ENCODE measurements around the gene APOD. TPM values are rescaled to one million over a fixed set of nuclear protein-coding genes. Genes with fewer than 3 reads are reported as not detected.
"Not testable (repeated sequence)": the region's sequence is repeated elsewhere in the genome, so short reads cannot be mapped to it uniquely, and the experiment has no call there.

Gene APOD
- total RNA-seq (11.7 TPM), polyA plus RNA-seq (395 TPM)

DNA sequence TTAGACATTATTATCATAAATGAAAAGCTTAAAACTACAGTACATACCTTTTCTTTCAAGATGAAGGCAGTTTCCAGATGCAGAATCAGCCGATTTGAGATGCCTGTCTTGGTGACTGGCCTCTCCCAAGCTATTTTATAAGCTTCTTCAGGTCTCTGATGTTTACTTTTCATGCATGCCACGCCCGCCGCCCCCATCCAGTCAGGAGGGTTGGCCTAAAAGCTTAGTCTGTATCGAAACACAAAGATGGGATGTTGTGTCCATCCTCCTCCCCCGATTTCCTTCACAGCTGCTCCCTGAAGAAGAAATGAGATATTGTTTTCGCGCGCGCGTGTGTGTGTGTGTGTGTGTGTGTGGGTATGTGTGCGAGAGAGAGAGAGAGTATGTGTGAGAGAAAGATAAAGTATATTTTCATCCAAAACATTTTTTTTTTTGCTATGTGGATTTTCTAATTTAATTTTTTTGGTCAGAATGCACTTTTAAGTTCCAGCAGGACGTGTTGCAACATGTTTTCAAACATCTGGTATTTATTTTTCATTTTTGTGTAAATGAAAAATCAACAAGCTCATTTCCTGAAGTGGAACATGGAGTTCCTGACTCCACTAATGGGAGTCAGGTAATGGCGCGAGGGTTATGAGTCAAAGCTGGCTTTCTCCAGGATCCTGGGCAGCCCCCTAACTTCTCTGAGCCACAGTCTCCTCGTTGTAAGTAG lies at the start of gene APOD:
Gene APOD (minus strand): TSS at position 110 of the 712 bp plus-strand sequence. CDS start 4,479 bp downstream, outside the sequence.
- WGBS = 28% methylated on average over 16 of the region's 16 CpGs
- Histone ChIP-seq H3K4me3 (ENCODE audit: low read depth, low read length) (no peak within 1 kb of the TSS), H3K4me1 (ENCODE audit: insufficient read depth) (no peaks in the 10 kb centered on the region), H3K27ac (ENCODE audit: low read depth) (no peak within 1 kb of the TSS), H3K36me3 (ENCODE audit: insufficient read depth) (no peaks in the 10 kb centered on the region)
- peak; percentile 57 for DNase-seq (ENCODE audit: extremely low spot score)

DNA sequence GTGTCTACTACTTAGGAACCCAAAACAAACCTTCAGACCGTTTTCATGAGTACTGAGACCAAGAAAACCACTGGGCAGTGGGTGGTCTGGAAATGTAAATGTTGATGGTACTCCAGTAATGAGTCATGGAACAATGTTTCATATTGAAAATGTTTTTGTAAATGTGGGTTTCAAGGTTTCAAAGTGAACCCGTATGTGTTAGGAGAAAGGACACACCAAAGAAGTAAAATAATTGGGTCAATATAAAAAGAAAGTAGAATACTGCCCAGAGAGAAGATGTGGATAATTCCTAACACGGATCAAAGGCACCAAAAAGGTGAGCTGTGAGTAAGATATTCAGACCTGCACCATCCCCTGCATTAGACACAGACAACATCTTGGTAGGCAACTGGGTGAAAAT lies 49.6 kb upstream of the APOD start:
- H3K27ac ChIP-seq (ENCODE audit: low read depth); H3K4me3 ChIP-seq (ENCODE audit: low read depth, low read length); DNase-seq (ENCODE audit: extremely low spot score); H3K36me3 ChIP-seq (ENCODE audit: insufficient read depth); H3K4me1 ChIP-seq (ENCODE audit: insufficient read depth): not testable (repeated sequence)
- WGBS = 84% methylated on average over 2 of the region's 3 CpGs

DNA sequence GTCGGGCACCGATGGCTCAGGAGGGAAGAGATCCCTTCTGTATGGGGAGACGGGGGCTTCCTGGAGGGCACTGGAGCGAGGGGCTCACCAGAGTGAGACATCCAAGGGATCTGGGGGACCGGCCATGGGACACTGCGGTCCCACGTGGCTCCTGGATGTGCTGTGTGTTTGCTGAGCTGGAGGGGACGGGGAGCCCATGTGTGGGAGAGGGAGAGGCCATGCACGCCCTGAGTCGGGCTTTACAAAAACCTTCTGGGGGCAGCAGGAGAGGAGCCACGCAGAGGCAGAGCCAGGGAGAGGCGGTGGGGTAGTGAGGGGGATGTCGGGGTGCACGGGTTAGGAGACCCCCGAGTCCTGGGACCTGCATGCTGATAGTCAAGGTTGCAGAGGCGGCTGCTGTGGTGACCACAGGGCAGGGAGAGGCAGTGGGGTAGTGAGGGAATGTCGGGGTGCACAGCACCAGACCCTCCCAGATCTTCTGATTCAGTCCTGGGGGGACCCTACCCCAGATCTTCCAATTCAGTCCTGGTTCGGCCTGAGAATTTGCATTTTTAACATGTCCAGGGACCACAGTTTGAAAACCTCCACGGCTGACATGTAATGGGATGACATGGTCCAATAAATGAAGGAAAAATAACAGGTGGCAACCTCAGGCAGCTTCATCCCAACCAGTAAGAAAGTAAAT lies 48.9 kb upstream of the APOD start:
- not testable (repeated sequence) for DNase-seq (ENCODE audit: extremely low spot score); H3K4me3 ChIP-seq (ENCODE audit: low read depth, low read length); H3K4me1 ChIP-seq (ENCODE audit: insufficient read depth); H3K27ac ChIP-seq (ENCODE audit: low read depth); H3K36me3 ChIP-seq (ENCODE audit: insufficient read depth)
- 88% methylated on average over 17 of the region's 19 CpGs for WGBS

DNA sequence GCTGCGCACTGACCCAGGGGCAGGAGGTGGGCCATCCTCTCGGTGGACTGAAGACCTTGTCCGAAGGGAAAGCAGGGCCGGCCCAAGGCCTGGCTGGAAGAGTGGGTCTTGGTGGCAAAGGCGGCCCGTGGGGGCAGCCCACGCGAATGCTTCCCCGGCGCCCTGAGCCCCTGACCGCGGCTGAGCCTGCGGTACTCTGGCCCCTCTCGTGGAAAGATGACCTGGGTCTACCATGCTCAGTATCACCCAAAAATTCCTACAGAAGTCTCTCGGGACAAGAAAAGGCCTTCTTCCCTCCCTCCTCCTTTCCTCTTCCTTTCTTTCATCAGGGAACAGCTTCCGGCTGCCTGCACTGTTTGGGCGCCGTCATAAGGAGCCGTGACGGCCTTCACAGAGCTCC lies 48.3 kb upstream of the APOD start:
- H3K4me3 ChIP-seq (ENCODE audit: low read depth, low read length); H3K4me1 ChIP-seq (ENCODE audit: insufficient read depth); DNase-seq (ENCODE audit: extremely low spot score); H3K27ac ChIP-seq (ENCODE audit: low read depth); H3K36me3 ChIP-seq (ENCODE audit: insufficient read depth): not testable (repeated sequence)
- WGBS = 92% methylated on average over 16 of the region's 20 CpGs

DNA sequence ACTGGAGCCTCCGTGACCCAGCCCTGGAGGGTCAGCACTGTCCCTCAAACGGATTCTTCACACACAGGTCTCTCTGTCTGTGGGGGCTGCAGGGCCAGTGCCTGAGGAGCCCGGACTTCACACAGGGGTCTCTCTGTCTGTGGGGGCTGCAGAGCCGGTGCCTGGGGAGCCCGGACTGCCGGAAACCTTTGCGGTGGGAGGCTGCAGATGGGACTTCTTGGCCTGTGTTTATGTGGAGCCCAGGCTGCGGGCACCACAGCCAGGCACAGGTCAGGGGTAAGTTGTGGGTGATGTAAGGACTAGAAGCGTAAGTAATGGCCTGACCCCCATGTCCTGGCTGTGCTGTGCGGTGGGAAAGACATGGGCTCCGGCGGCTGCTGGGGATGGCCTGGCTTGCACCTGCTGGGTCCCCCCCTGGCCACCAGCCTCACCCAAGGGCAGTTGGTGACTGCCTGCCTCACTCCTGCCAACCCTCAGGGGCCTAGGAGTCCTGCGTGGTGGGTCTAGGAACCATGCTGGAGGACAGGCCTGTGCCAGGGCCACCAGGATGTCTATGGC lies 47.3 kb upstream of the APOD start:
- WGBS = 91% methylated on average over 10 of the region's 13 CpGs
- not testable (repeated sequence) for H3K27ac ChIP-seq (ENCODE audit: low read depth); H3K36me3 ChIP-seq (ENCODE audit: insufficient read depth); DNase-seq (ENCODE audit: extremely low spot score); H3K4me1 ChIP-seq (ENCODE audit: insufficient read depth); H3K4me3 ChIP-seq (ENCODE audit: low read depth, low read length)

DNA sequence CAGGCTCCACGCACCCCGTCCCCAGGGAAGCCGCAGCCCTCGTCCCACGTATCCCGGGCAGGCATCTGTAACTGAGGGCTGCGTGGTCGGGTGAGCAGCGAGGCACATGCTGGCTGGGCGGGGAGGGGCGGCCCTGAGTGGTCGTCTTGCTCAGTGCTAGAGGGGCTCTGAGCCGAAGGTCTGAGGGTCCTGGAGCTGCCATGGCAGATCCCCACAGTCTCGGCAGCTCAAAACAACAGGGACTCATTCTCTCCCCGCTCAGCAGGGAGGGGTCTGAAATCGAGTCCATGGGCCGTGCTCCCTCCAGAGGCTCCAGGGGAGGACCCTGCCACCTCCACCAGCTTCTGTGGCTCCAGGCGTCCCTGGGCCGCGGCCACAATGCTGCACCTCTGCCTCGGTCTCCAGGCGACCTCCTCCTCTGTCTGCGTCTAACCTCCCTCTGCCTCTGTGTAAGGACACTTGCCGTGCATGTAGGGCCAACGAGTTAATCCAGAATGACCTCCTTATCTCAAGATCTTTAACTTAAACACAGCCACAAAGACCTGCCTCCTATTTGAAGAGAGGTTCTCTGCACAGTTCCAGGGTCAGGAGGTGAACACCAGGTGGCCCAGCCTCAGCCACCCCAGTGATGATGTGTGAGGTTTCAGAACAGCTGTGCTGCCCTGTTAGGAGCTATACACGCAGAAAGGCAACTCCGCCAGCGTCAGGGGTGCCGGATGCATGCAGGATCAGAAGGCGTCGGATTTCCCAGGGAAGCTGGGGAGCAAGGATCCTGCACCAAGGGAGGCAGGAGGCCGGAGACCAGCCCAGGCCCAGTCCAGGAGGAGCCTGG lies 46.6 kb upstream of the APOD start:
- not testable (repeated sequence) for H3K36me3 ChIP-seq (ENCODE audit: insufficient read depth); H3K4me1 ChIP-seq (ENCODE audit: insufficient read depth); H3K27ac ChIP-seq (ENCODE audit: low read depth); DNase-seq (ENCODE audit: extremely low spot score); H3K4me3 ChIP-seq (ENCODE audit: low read depth, low read length)
- 64% methylated on average over 19 of the region's 32 CpGs for WGBS

DNA sequence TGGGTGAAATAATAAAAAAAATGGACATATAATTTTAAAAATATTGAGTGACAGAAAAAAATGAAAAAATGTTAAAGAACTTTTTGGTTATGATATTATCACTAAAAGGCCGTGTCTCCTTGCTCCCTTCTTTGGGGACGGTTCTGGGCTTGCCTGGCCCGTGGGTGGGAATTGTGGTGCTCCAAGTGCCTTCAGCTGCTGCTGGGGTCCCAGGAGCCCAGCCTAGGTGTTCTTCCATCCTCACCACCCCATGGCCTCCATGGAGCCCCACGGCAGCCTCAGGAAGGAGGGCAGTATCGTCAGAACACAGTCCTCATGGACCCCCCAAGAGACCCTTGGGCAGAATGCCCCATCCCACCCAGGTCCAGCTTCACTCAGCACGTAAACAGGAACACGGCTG lies 45.9 kb upstream of the APOD start:
- not testable (repeated sequence) for H3K4me1 ChIP-seq (ENCODE audit: insufficient read depth); H3K27ac ChIP-seq (ENCODE audit: low read depth); DNase-seq (ENCODE audit: extremely low spot score); H3K36me3 ChIP-seq (ENCODE audit: insufficient read depth); H3K4me3 ChIP-seq (ENCODE audit: low read depth, low read length)
- WGBS = 88% methylated on average over 5 of the region's 7 CpGs

DNA sequence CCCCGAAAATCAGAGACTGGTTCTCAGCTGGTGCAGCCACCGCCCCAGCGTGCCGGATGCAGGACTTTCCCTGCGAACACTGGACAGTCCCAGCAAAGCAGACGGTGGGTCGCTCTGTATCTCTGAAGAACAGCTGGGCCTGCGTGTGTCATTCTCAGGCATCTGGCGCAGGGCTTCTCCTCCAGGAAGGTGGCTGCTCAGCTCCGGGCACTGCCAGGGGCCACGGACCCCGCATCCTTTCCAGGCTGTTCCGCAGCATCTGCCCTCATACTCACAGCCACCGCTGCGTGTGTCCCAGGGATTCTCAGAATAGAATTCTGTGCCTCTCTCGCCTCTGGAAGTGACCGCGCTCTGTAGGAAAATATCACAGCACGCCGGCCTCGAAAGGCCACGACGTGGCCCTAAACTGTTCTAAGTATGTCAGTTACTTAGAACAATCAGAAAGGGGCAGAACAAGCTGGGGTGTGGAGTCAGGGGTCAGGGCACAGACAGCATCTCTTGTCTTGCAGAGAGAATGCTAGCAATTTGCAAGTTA lies 44.7 kb upstream of the APOD start:
- not testable (repeated sequence) for H3K4me1 ChIP-seq (ENCODE audit: insufficient read depth); H3K4me3 ChIP-seq (ENCODE audit: low read depth, low read length); DNase-seq (ENCODE audit: extremely low spot score); H3K27ac ChIP-seq (ENCODE audit: low read depth); H3K36me3 ChIP-seq (ENCODE audit: insufficient read depth)
- WGBS = 87% methylated on average over 23 of the region's 23 CpGs

DNA sequence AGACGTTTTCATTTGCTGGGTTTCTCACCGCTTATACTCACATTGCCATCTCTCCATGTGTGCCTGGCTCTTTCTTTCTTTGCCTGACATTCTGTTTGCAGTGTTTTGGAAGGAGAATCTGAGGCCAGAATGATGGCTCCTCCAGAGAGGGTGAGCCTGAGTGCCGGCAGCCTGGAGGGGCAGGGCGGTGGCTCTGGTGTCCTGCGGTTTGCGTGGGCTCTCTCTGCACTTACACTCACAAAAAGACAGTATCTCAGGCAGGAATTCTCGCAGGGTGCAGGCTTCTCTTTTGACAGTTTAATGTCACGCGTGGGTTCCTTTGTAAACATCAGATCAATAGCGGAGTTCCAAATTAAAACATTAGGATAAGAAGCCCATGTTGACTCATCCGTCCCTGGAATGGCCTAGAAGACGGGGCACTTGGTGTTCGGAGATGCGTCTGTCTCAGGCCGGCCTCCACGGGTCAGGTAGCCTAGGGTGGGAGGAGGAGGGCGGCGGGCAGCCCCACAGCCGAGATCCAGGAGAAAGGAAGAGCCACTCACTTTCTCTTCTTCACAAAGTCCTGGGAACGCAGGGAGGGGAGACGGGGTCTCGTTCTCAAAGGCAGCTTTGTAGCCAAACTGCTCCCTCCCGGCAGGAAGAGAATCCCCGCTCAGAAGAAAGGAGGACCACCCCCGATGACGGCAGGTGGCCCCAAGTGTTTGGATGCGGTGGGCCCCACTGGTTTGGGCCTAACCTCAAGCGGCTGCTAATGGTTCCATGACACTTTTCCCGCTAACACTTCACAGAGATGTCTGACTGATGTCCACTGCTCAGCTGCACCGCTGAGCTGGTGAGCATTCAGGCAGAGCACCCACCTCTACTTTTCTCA lies 44.0 kb upstream of the APOD start:
- not testable (repeated sequence) for H3K36me3 ChIP-seq (ENCODE audit: insufficient read depth)
- WGBS = 56% methylated on average over 28 of the region's 30 CpGs

DNA sequence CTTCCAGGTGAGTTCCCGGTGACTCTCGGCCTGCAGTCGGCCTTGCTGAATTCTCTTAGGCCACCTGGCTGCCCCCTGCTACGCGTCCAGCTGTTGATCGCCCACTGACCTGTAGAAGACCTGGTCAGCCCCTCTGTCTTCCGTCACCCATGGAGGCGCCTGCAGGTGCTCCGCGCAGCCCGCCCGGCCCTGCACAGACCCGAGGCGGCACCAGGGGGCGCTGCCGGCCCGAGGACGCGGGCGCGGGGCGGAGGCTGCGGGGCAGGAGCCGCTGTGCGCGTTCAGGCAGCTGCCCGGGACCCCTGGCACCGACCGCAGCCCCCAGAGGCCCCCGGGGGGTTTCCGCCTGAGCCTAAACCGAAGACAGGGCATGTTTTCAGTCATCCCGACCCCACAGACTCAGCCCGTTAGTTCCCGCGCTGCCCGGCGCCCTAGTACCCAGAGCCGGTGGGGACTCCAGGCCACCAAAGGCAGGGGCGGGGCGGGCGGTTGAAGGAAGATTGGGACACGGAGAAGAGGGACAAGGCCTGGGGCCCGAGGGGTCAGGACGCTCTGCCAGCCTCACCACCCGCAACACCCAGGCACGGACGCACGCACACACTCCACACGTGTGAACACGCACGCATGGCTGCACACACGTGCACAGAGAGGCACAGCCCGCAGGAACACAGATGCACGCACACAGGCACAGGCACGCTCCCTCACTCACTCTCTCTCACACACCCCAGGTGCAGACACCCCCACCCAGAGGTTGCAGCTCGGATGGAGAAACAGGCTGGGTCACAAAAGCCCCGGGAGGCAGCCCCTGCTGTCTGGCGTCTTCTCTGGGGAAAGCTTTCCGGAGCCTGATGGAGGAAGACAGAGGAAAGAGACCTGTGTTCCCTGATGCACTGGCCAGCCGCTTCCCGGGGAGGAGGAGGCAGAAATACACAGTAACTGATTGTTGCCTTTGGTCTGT lies 41.1 kb upstream of the APOD start:
- not testable (repeated sequence) for DNase-seq (ENCODE audit: extremely low spot score); H3K27ac ChIP-seq (ENCODE audit: low read depth); H3K4me3 ChIP-seq (ENCODE audit: low read depth, low read length); H3K4me1 ChIP-seq (ENCODE audit: insufficient read depth); H3K36me3 ChIP-seq (ENCODE audit: insufficient read depth)
- 12% methylated on average over 8 of the region's 62 CpGs for WGBS

More for the DNA sequence above, 44.0 kb upstream of the APOD start:
- H3K4me1 ChIP-seq (ENCODE audit: insufficient read depth); H3K4me3 ChIP-seq (ENCODE audit: low read depth, low read length); DNase-seq (ENCODE audit: extremely low spot score); H3K27ac ChIP-seq (ENCODE audit: low read depth): not testable (repeated sequence)

DNA sequence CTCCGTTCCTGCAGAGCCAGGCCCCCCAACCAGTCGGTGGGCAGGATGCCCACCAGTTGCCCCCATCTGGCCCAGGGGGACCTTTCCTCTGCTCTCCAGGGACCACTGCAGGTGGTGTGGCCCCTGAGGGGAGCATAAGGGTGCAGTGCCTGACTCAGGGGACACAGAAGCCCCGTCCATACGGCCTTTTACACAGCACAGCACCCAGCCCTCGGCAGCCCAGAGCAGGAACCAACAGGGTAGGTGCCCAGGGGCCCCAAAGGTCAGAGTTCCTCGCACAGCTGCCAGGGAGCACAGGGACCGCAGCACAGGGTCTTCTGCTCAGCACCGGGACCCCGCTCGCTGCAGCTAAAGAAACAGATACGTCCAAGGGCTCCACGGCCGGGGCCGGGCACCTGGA lies 40.4 kb upstream of the APOD start:
- not testable (repeated sequence) for H3K4me1 ChIP-seq (ENCODE audit: insufficient read depth); H3K36me3 ChIP-seq (ENCODE audit: insufficient read depth); DNase-seq (ENCODE audit: extremely low spot score); H3K27ac ChIP-seq (ENCODE audit: low read depth); H3K4me3 ChIP-seq (ENCODE audit: low read depth, low read length)
- no CpG with 5 or more reads among the region's 14 CpGs for WGBS

All from urinary bladder (tissue), 4 donors.